Choroid plexus epithelial cell (primary cell): Measurements from ENCODE around the gene TXNDC12.

Source experiments
- DNase-seq: peaks from one replicate; pipeline ENCODE4 v3.0.0-alpha.2; 2010; ENCODE audit warnings: low read depth
- H3K4me3 ChIP-seq: 2 replicates; pipeline ENCODE4 v1.5.1; 2011; ENCODE audit warnings: low read depth, mild to moderate bottlenecking, control low read depth, low read length, moderate library complexity
- CTCF ChIP-seq: conservative IDR thresholded peaks from 2 replicates; pipeline ENCODE4 v1.5.1; 2011; ENCODE audit warnings: low read depth, mild to moderate bottlenecking, control low read depth, inconsistent platforms, low read length, moderate library complexity

TXNDC12 gene

GRCh38 chr1:51990478-51990965, 64.5 kb downstream of the TXNDC12 start, which contains the start of gene RAB3B:
TSS of gene RAB3B (minus strand) at chr1:51990700. CDS start at chr1:51977117, 13,583 bp downstream.
- TF ChIP-seq CTCF, result no peak
- peak within 1 kb of the TSS; percentile 54 for H3K4me3 ChIP-seq
- peak; percentile 53 for DNase-seq

GRCh38 chr1:51989582-51990477, 65.2 kb downstream of the TXNDC12 start:
- TF ChIP-seq CTCF, result no peak
- no peak for DNase-seq
- H3K4me3 ChIP-seq, result peak overlapping the region; percentile 54

- no peak for TF ChIP-seq CTCF
- no peak overlapping the region for H3K4me3 ChIP-seq
- DNase-seq, result no peak
Measured at GRCh38 chr1:51988254-51988653, 66.7 kb downstream of the TXNDC12 start.

GRCh38 chr1:51986718-51987117, 68.3 kb downstream of the TXNDC12 start:
- TF ChIP-seq CTCF, result no peak
- no peak for DNase-seq

GRCh38 chr1:51982161-51982560, 72.8 kb downstream of the TXNDC12 start:
- no peak overlapping the region for H3K4me3 ChIP-seq
- TF ChIP-seq CTCF, result no peak
- DNase-seq, result no peak

More at GRCh38 chr1:51986718-51987117, 68.3 kb downstream of the TXNDC12 start:
- H3K4me3 ChIP-seq, result no peak overlapping the region

GRCh38 chr1:51981555-51981954, 73.4 kb downstream of the TXNDC12 start:
- no peak for DNase-seq

More at GRCh38 chr1:51981555-51981954, 73.4 kb downstream of the TXNDC12 start:
- TF ChIP-seq CTCF, result no peak
- no peak overlapping the region for H3K4me3 ChIP-seq
